ENCODE results near the gene LMAN1L. TPM values are rescaled to one million over a fixed set of nuclear protein-coding genes. Genes with fewer than 3 reads are reported as not detected.
A peak's percentile ranks its signal among the peaks of the same experiment; 100 is the strongest.

Gene LMAN1L
- total and polyA plus RNA-seq, 2 of the 4 experiments (the other 2 are of a cell fraction), result not detected

GRCh38 chr15:74802862-74803447 is 9.7 kb upstream of the LMAN1L start:
- peak overlapping the region; percentile 5 for H2AFZ ChIP-seq (replicated peaks; ENCODE audit: low read length, poor library complexity)
- H3K9ac ChIP-seq (ENCODE audit: low read depth, low read length), result no peak overlapping the region
- TF ChIP-seq RAD21 (IDR thresholded peaks at IDR 0.05; ENCODE audit: low read length) (no peak), CEBPB (IDR thresholded peaks at IDR 0.05; ENCODE audit: low read depth, low read length) (no peak), RFX5 (IDR thresholded peaks at IDR 0.05; ENCODE audit: low read depth, low read length) (no peak), MXI1 (IDR thresholded peaks at IDR 0.05; ENCODE audit: borderline replicate concordance, low read depth, low read length) (no peak), MAFK (IDR thresholded peaks at IDR 0.05; ENCODE audit: low read depth, low read length) (no peak), CHD1 (IDR thresholded peaks at IDR 0.05; ENCODE audit: low read depth, low read length) (no peak)
- H3K4ac ChIP-seq (ENCODE audit: low read depth, low read length), result no peak overlapping the region
- H3K9me1 ChIP-seq (ENCODE audit: insufficient read depth, low read length), result no peaks in the 10 kb centered on the region
- no peak overlapping the region for H3K4me2 ChIP-seq (ENCODE audit: low read depth, low read length)
- H3K4me1 ChIP-seq (ENCODE audit: control insufficient read depth, insufficient read depth, low read length), result peaks cover 2% of the 10 kb centered on the region; the same call in 1 of the 2 replicates
- H2BK120ac ChIP-seq (ENCODE audit: low read depth, low read length), result no peak overlapping the region
- H3K56ac ChIP-seq (ENCODE audit: extremely low read depth, insufficient read depth, low read length), result no peak overlapping the region
- POLR2A ChIA-PET (ENCODE audit: unreplicated experiment), result no interaction called here
- no peaks in the 10 kb centered on the region for H3K9me3 ChIP-seq (ENCODE audit: control insufficient read depth, insufficient read depth, low read length)
- no peak overlapping the region for H2AK5ac ChIP-seq (ENCODE audit: low read depth, low read length)
- peaks cover 3 to 31% of the 10 kb centered on the region in 2 experiments; a peak in 2 of 4 replicates for H3K79me1 ChIP-seq (ENCODE audit: low read depth in 1 of 2, low read length in 2 of 2)
- no peak overlapping the region for H2BK5ac ChIP-seq (ENCODE audit: low read depth, low read length, poor library complexity, severe bottlenecking)
- H3K14ac ChIP-seq (replicated peaks; ENCODE audit: low read depth, low read length), result no peak overlapping the region
- no peak for DNase-seq
- no peak overlapping the region for H2BK20ac ChIP-seq (ENCODE audit: low read depth, low read length)
- no peak overlapping the region for H2AK9ac ChIP-seq (replicated peaks; ENCODE audit: low read depth, low read length, poor library complexity)
- H3K4me3 ChIP-seq (ENCODE audit: insufficient read depth, low read depth, low read length), result no peak overlapping the region
- no peak overlapping the region for H3K23ac ChIP-seq (ENCODE audit: low read depth, low read length)
- peaks cover 25% of the 10 kb centered on the region for H4K20me1 ChIP-seq (ENCODE audit: insufficient read depth, low read length)
- CTCF ChIA-PET, result interaction anchor here (1.2 kb wide), 1 partner anchor 32 kb away, joined by 3 read pairs; no protein-coding TSS in a partner anchor
- H3K36me3 ChIP-seq (ENCODE audit: control insufficient read depth, insufficient read depth, low read length), result peaks cover 43% of the 10 kb centered on the region
- no peaks in the 10 kb centered on the region for H3K27me3 ChIP-seq (ENCODE audit: control insufficient read depth, insufficient read depth, low read length)
- no peak for ATAC-seq (ENCODE audit: low read depth)
- H3K27ac ChIP-seq (ENCODE audit: insufficient read depth, low read length), result no peak overlapping the region
- no peak overlapping the region for H4K8ac ChIP-seq (ENCODE audit: low read depth in 2 of 2, low read length in 2 of 2)
- H4K91ac ChIP-seq (ENCODE audit: insufficient read depth, low read depth, low read length), result no peak overlapping the region
- 91% methylated on average over 16 of the region's 31 CpGs; no CpG with 5 or more reads in 1 of the 2 experiments for WGBS, 2 experiments (ENCODE audit: extremely low coverage in 2 of 2, insufficient read length in 1 of 2)
- H3K18ac ChIP-seq (ENCODE audit: low read depth, low read length), result no peak overlapping the region
- in situ Hi-C loops (cut with MboI; ENCODE audit: low sequenced_read_pairs), result no loop called here
- no peak overlapping the region for H4K5ac ChIP-seq (ENCODE audit: low read depth, low read length)
- dilution Hi-C loops (cut with HindIII; ENCODE audit: low sequenced_read_pairs, unreplicated experiment), result no loop called here
- H2BK15ac ChIP-seq (ENCODE audit: low read depth, low read length), result no peak overlapping the region
- BruUV-seq (replicated peaks), result no TSS peak
- intact Hi-C loops (cut with micrococcal nuclease), result no loop called here

All from IMR-90 (cell line).